Activated CD4-positive, alpha-beta T cell treated with anti-CD3 and anti-CD28 coated beads, Interleukin-2, amount 10 ng/mL, durations not matched to agents 7 days and 5 days (primary cell): ENCODE data around the gene SPP1. TPM values are rescaled to one million over a fixed set of nuclear protein-coding genes. Genes with fewer than 3 reads are reported as not detected.
A peak's percentile ranks its signal among the peaks of the same experiment; 100 is the strongest.

Source experiments
- CTCF ChIA-PET: fragments of 350-600 bp; sonication (Branson Sonifier 250); formaldehyde crosslinking; loops from one replicate; lab custom pipeline; 2021; ENCODE audit warnings: antibody characterized with exemption; lab: Charles Lee
- POLR2A ChIA-PET: fragments of 350-600 bp; sonication (Branson Sonifier 250); formaldehyde crosslinking; loops from one replicate; lab custom pipeline; 2021; ENCODE audit warnings: antibody characterized with exemption; lab: Charles Lee
- DNase-seq: peaks from one replicate; pipeline ENCODE4 v3.0.0-alpha.2; 2020
- H3K27ac Mint-ChIP-seq: one replicate; pipeline ENCODE4 v1.8.0; 2021; ENCODE audit warnings: mild to moderate bottlenecking, moderate library complexity, mixed read lengths
- H3K27me3 Mint-ChIP-seq: one replicate; pipeline ENCODE4 v1.8.0; 2021; ENCODE audit warnings: mixed read lengths
- H3K36me3 Mint-ChIP-seq: one replicate; pipeline ENCODE4 v1.8.0; 2021; ENCODE audit warnings: low read depth, mixed read lengths
- H3K4me1 Mint-ChIP-seq: one replicate; pipeline ENCODE4 v1.8.0; 2021; ENCODE audit warnings: mixed read lengths
- H3K4me3 Mint-ChIP-seq: one replicate; pipeline ENCODE4 v1.8.0; 2021; ENCODE audit warnings: mild to moderate bottlenecking, moderate library complexity, mixed read lengths
- H3K9me3 Mint-ChIP-seq: one replicate; pipeline ENCODE4 v1.8.0; 2021; ENCODE audit warnings: mixed read lengths
- total RNA-seq, 2 experiments: library from RNA; stranded (reverse); gene quantifications; one replicate each; pipeline ENCODE4 v1.2.3, GENCODE V29; 2021

Gene SPP1
- total RNA-seq, 2 experiments from 2014 or later: 0.17 to 0.79 TPM

- no peaks in the 10 kb centered on the region for H3K36me3 Mint-ChIP-seq
- no peaks in the 10 kb centered on the region for H3K9me3 Mint-ChIP-seq
- no peak overlapping the region for H3K4me3 Mint-ChIP-seq
- DNase-seq: no peak
- H3K27me3 Mint-ChIP-seq: peaks cover 6% of the 10 kb centered on the region
- H3K4me1 Mint-ChIP-seq: no peaks in the 10 kb centered on the region
- CTCF ChIA-PET: interaction anchor here (0.6 to 1.0 kb wide), 3 partner anchors 11 to 895 kb away, joined by 3 read pairs; no protein-coding TSS in a partner anchor
- H3K27ac Mint-ChIP-seq: peak overlapping the region; percentile 38
- POLR2A ChIA-PET: no interaction called here
Measured at GRCh38 chr4:87962398-87963146, 12.9 kb upstream of the SPP1 start.

DNA sequence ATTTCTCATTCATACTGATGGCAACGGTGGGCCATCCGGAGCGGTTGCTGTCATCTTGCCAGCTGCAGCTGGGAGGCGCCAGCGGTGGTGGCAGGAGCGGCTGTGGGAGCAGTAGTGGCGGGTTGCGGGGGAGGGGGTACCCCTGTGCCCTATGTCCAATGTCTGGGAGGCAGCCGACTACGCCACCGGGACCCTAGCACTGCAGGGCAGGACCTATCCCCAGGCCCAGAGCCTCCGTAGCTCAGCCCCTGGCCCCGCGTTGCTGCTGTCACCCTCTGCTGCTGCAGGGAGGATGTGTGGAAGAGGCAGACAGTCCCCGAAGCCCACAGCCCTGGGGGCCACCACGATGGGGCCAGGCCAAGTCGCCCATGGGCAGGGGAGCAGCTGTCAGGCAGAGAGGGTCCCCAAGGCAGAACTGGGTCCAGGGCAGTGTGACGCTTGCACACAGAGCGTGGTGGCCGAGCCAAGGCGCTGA lies 10.0 kb upstream of the SPP1 start:
- ChIA-PET CTCF (interaction anchor here (0.5 to 0.6 kb wide), 2 partner anchors 74 to 254 kb away, joined by 3 read pairs; no protein-coding TSS in a partner anchor), POLR2A (no interaction called here)
- H3K9me3 Mint-ChIP-seq: no peaks in the 10 kb centered on the region
- no peak overlapping the region for H3K4me3 Mint-ChIP-seq
- no peak overlapping the region for H3K27ac Mint-ChIP-seq
- DNase-seq: no peak
- no peaks in the 10 kb centered on the region for H3K36me3 Mint-ChIP-seq
- peaks cover 17% of the 10 kb centered on the region for H3K27me3 Mint-ChIP-seq
- H3K4me1 Mint-ChIP-seq: no peaks in the 10 kb centered on the region

DNA sequence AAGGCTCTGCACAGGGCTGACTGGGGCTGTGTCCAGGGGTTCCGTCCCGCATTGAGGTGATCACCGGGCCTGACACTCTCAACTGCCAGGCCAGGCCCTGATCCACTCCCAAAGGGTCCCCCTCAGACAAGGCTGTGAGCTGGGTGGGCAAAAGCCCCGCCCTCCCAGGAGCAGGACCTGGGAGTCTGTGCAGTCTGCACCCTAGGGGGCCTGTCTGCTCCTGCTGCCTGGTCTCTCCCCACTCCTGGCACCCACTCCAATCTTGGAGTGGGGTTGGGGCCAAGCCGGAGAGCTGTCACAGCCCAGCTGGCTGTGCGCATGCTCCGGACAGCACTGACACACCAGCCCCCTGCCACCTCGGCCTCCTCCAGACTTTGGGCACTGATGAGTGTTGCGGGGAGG lies 9.4 kb upstream of the SPP1 start:
- CTCF ChIA-PET: interaction anchor here (0.5 to 1.2 kb wide), 2 partner anchors 8 to 253 kb away, joined by 3 read pairs; no protein-coding TSS in a partner anchor

GRCh38 chr4:87967193-87967592 lies 8.3 kb upstream of the SPP1 start:
- no peaks in the 10 kb centered on the region for H3K9me3 Mint-ChIP-seq
- CTCF ChIA-PET: interaction anchor here (1.2 kb wide), 1 partner anchor 9 kb away, joined by 3 read pairs; no protein-coding TSS in a partner anchor

More for the DNA sequence above, 9.4 kb upstream of the SPP1 start:
- DNase-seq: no peak
- H3K27me3 Mint-ChIP-seq: peaks cover 18% of the 10 kb centered on the region
- no peaks in the 10 kb centered on the region for H3K4me1 Mint-ChIP-seq
- H3K27ac Mint-ChIP-seq: no peak overlapping the region
- no peaks in the 10 kb centered on the region for H3K9me3 Mint-ChIP-seq
- H3K4me3 Mint-ChIP-seq: no peak overlapping the region
- H3K36me3 Mint-ChIP-seq: no peaks in the 10 kb centered on the region
- POLR2A ChIA-PET: no interaction called here

DNA sequence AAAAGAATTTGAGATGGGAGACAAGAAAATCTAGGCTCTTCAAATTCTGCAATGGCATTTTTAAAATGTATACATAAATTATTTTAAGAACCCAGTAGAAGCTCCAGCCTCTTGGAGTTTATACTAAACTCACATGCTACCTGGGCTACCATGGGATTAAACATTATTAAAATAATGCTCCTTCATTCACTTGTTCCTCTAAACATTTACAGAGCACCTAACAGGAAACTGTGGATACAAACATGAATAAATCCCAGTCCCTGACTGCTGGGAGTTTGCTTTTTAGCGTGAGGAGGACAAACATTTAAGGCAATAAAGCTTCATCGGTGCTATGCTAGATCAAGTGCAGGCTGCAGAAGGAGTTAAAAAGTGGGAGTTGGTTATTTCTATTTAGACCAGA lies 5.4 kb upstream of the SPP1 start:
- Mint-ChIP-seq H3K9me3 (no peaks in the 10 kb centered on the region), H3K27ac (no peak overlapping the region), H3K27me3 (peaks cover 35% of the 10 kb centered on the region), H3K4me3 (no peak overlapping the region), H3K36me3 (no peaks in the 10 kb centered on the region), H3K4me1 (peaks cover 1% of the 10 kb centered on the region)
- DNase-seq: no peak
- ChIA-PET POLR2A (no interaction called here), CTCF (no interaction called here)

More at GRCh38 chr4:87967193-87967592, 8.3 kb upstream of the SPP1 start:
- H3K36me3 Mint-ChIP-seq: no peaks in the 10 kb centered on the region
- H3K27me3 Mint-ChIP-seq: peaks cover 23% of the 10 kb centered on the region
- POLR2A ChIA-PET: no interaction called here
- no peak overlapping the region for H3K27ac Mint-ChIP-seq
- no peaks in the 10 kb centered on the region for H3K4me1 Mint-ChIP-seq
- DNase-seq: no peak
- H3K4me3 Mint-ChIP-seq: no peak overlapping the region

DNA sequence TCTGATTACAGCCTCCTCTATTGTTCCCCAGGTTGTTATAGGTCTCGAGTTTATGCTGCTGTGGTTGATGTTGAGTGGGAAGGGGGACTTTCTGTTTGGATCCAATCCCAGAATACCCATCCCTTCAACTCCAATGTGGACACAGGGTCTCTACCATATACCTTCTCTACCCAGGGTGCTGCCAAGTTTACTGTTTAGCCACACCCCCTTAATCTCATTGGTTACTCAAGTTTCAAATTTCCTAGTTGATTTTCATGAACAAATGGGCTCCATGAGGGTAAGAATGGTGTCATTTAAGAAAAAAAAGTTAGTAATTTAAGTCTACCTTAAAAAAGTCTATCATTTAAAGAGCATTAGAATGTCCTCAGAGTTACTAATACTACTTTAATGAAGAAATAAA lies 3.6 kb upstream of the SPP1 start:
- CTCF ChIA-PET: no interaction called here

GRCh38 chr4:87973283-87974169 lies 2.0 kb upstream of the SPP1 start:
- H3K4me3 Mint-ChIP-seq: no peak overlapping the region
- H3K27me3 Mint-ChIP-seq: peaks cover 51% of the 10 kb centered on the region
- ChIA-PET CTCF (interaction anchor here (0.9 to 1.7 kb wide), 7 partner anchors 9 to 121 kb away, joined by 3 to 6 read pairs (median 3); no protein-coding TSS in a partner anchor), POLR2A (no interaction called here)
- peaks cover 10% of the 10 kb centered on the region for H3K4me1 Mint-ChIP-seq
- no peaks in the 10 kb centered on the region for H3K36me3 Mint-ChIP-seq
- peak; percentile 48 for DNase-seq
- H3K27ac Mint-ChIP-seq: no peak overlapping the region
- H3K9me3 Mint-ChIP-seq: no peaks in the 10 kb centered on the region

More for the DNA sequence above, 3.6 kb upstream of the SPP1 start:
- Mint-ChIP-seq H3K27me3 (peaks cover 43% of the 10 kb centered on the region), H3K27ac (no peak overlapping the region), H3K4me3 (no peak overlapping the region), H3K9me3 (no peaks in the 10 kb centered on the region), H3K4me1 (peaks cover 10% of the 10 kb centered on the region), H3K36me3 (no peaks in the 10 kb centered on the region)
- no peak for DNase-seq
- POLR2A ChIA-PET: no interaction called here

DNA sequence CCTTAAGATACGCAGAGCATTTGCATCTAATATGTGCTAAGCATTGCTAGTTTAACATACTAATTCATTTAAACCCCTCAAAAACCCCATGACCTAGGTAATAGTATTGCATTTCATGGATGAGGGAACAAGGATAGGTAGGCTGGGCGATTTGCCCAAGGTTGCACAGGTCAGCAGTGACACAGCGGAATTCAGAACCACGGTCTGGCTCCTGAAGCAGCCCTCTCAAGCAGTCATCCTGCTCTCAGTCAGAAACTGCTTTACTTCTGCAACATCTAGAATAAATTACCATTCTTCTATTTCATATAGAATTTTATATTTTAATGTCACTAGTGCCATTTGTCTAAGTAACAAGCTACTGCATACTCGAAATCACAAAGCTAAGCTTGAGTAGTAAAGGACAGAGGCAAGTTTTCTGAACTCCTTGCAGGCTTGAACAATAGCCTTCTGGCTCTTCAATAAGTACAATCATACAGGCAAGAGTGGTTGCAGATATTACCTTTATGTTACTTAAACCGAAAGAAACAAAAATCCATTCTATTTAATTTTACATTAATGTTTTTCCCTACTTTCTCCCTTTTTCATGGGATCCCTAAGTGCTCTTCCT lies 555 bp upstream of the SPP1 start:
- Mint-ChIP-seq H3K9me3 (no peaks in the 10 kb centered on the region), H3K27ac (no peak overlapping the region), H3K27me3 (peaks cover 50% of the 10 kb centered on the region), H3K4me1 (peaks cover 10% of the 10 kb centered on the region), H3K4me3 (peak overlapping the region; percentile 48), H3K36me3 (no peaks in the 10 kb centered on the region)
- no peak for DNase-seq
- CTCF ChIA-PET: interaction anchor here (1.3 to 1.7 kb wide), 2 partner anchors 12 to 122 kb away, joined by 3 read pairs; no protein-coding TSS in a partner anchor
- POLR2A ChIA-PET: no interaction called here

- ChIA-PET POLR2A (no interaction called here), CTCF (no interaction called here)
- Mint-ChIP-seq H3K9me3 (no peaks in the 10 kb centered on the region), H3K4me1 (peaks cover 10% of the 10 kb centered on the region), H3K4me3 (no peak overlapping the region), H3K36me3 (no peaks in the 10 kb centered on the region), H3K27ac (no peak overlapping the region), H3K27me3 (peaks cover 47% of the 10 kb centered on the region)
- DNase-seq: no peak
Measured at GRCh38 chr4:87977521-87978278, 2.2 kb downstream of the SPP1 start.

DNA sequence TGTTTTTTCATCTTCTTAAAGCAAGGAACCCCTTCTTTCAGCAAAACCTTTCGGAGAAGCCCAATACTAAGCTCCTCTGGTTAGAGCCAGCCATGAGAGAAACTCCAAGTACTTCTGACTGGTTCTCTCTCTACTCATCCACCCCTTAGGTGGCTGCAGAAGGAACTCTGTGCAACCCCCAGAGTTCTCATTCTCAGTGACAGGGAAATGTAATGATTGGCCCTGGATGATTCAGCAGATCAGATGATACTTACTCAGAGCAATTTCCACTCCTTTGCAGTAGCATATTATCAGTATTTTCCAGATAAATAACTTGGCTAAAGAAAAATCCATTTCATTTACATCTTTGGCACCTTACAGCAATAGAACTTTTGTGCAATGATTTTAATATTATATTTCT lies 3.2 kb downstream of the SPP1 start:
- CTCF ChIA-PET: no interaction called here
- H3K27me3 Mint-ChIP-seq: peaks cover 41% of the 10 kb centered on the region
- H3K9me3 Mint-ChIP-seq: no peaks in the 10 kb centered on the region

GRCh38 chr4:87979810-87980209 lies 4.3 kb downstream of the SPP1 start:
- Mint-ChIP-seq H3K36me3 (no peaks in the 10 kb centered on the region), H3K27me3 (peaks cover 42% of the 10 kb centered on the region), H3K4me1 (peaks cover 10% of the 10 kb centered on the region), H3K4me3 (no peak overlapping the region), H3K27ac (no peak overlapping the region), H3K9me3 (no peaks in the 10 kb centered on the region)
- CTCF ChIA-PET: interaction anchor here (0.7 kb wide), 1 partner anchor 673 kb away, joined by 4 read pairs; no protein-coding TSS in a partner anchor
- DNase-seq: no peak
- POLR2A ChIA-PET: no interaction called here

More for the DNA sequence above, 3.2 kb downstream of the SPP1 start:
- H3K36me3 Mint-ChIP-seq: no peaks in the 10 kb centered on the region
- POLR2A ChIA-PET: no interaction called here
- H3K4me3 Mint-ChIP-seq: no peak overlapping the region
- peaks cover 10% of the 10 kb centered on the region for H3K4me1 Mint-ChIP-seq
- no peak overlapping the region for H3K27ac Mint-ChIP-seq
- DNase-seq: no peak

DNA sequence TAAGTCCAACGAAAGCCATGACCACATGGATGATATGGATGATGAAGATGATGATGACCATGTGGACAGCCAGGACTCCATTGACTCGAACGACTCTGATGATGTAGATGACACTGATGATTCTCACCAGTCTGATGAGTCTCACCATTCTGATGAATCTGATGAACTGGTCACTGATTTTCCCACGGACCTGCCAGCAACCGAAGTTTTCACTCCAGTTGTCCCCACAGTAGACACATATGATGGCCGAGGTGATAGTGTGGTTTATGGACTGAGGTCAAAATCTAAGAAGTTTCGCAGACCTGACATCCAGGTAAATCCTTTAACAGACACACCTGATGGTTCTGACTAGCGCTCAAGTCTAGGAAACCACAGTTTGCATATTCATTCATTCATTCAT lies 6.0 kb downstream of the SPP1 start:
- CTCF ChIA-PET: no interaction called here
- H3K27me3 Mint-ChIP-seq: peaks cover 35% of the 10 kb centered on the region
- H3K9me3 Mint-ChIP-seq: no peaks in the 10 kb centered on the region
- POLR2A ChIA-PET: no interaction called here
- no peak overlapping the region for H3K4me3 Mint-ChIP-seq
- H3K4me1 Mint-ChIP-seq: no peaks in the 10 kb centered on the region
- DNase-seq: no peak
- no peak overlapping the region for H3K27ac Mint-ChIP-seq
- no peaks in the 10 kb centered on the region for H3K36me3 Mint-ChIP-seq
